ENCODE measurements around the gene GREB1. TPM values are rescaled to one million over a fixed set of nuclear protein-coding genes. Genes with fewer than 3 reads are reported as not detected.

The GREB1 gene
- total RNA-seq, 1 experiment from 2014 or later = 6.2 TPM

GRCh38 chr2:11543337-11544216 lies 9.7 kb downstream of the GREB1 start:
- RAD21 ChIA-PET (ENCODE audit: low non-redundant PET in 1 of 2, low total read pairs in 2 of 2, uncharacterized antibody in 2 of 2, unreplicated experiment in 2 of 2) = no interaction called here
- Histone ChIP-seq H3K9me3 (ENCODE audit: control insufficient read depth in 1 of 2, insufficient read depth in 1 of 2, low read depth in 1 of 2, low read length in 2 of 2) (no peaks in the 10 kb centered on the region), H3K4me1 (ENCODE audit: control insufficient read depth in 1 of 2, insufficient read depth in 2 of 2, low read length in 2 of 2) (no peaks in the 10 kb centered on the region), H3K79me2 (ENCODE audit: insufficient read depth, low read length) (no peaks in the 10 kb centered on the region), H2AFZ (ENCODE audit: low read depth, low read length, poor library complexity, severe bottlenecking) (no peak overlapping the region), H3K4me2 (ENCODE audit: low read length) (no peak overlapping the region), H3K27me3 (ENCODE audit: insufficient read depth, low read length) (no peaks in the 10 kb centered on the region), H3K36me3 (ENCODE audit: control insufficient read depth in 1 of 2, insufficient read depth in 2 of 2, low read length in 2 of 2) (no peaks in the 10 kb centered on the region), H3K4me3 (replicated peaks in 1 of 2; ENCODE audit: low read depth in 1 of 2, low read length in 2 of 2) (no peak overlapping the region), H3K9me2 (ENCODE audit: insufficient read depth) (no peaks in the 10 kb centered on the region), H4K20me1 (ENCODE audit: insufficient read depth) (no peaks in the 10 kb centered on the region), H3K27ac (ENCODE audit: low read depth, low read length) (no peak overlapping the region), H3K9ac (ENCODE audit: low read length) (no peak overlapping the region)
- DNase-seq (ENCODE audit: low read depth, low spot score) (no peak), ATAC-seq (no peak)
- TF ChIP-seq ZBTB33 (IDR thresholded peaks at IDR 0.05; ENCODE audit: extremely low read depth, insufficient replicate concordance, low read length) = no peak
- no peak for TF ChIP-seq CEBPB (IDR thresholded peaks at IDR 0.05; ENCODE audit: low read depth)
- TF ChIP-seq ZNF274 (IDR thresholded peaks at IDR 0.05; ENCODE audit: low read depth, low read length) = no peak
- no peak for TF ChIP-seq RAD21 (IDR thresholded peaks at IDR 0.05; ENCODE audit: low read depth)
- TF ChIP-seq EZH2phosphoT487 (IDR thresholded peaks at IDR 0.05; ENCODE audit: borderline replicate concordance) = no peak
- no peak for TF ChIP-seq FOSL1 (IDR thresholded peaks at IDR 0.05; ENCODE audit: low read depth)
- no peak for TF ChIP-seq JUND (IDR thresholded peaks at IDR 0.05)
- no peak; a peak in 1 of 6 replicates for TF ChIP-seq CTCF (IDR thresholded peaks at IDR 0.05 in 2 of 3, conservative IDR thresholded peaks at IDR 0.05 in 1 of 3; ENCODE audit: borderline replicate concordance in 1 of 3, insufficient read depth in 1 of 3, low read depth in 2 of 3, low read length in 2 of 3)
- no peak for TF ChIP-seq SRF (IDR thresholded peaks at IDR 0.05; ENCODE audit: low read depth)
- TF ChIP-seq ATF3 (IDR thresholded peaks at IDR 0.05) = no peak
- TF ChIP-seq REST (IDR thresholded peaks at IDR 0.05; ENCODE audit: low read depth) = no peak
- TF ChIP-seq ELF1 (IDR thresholded peaks at IDR 0.05; ENCODE audit: borderline replicate concordance, low read depth) = no peak
- TF ChIP-seq EGR1 (IDR thresholded peaks at IDR 0.05; ENCODE audit: low read depth) = no peak
- no peak for TF ChIP-seq SP1 (IDR thresholded peaks at IDR 0.05; ENCODE audit: low read depth)
- no peak for TF ChIP-seq YY1 (IDR thresholded peaks at IDR 0.05; ENCODE audit: extremely low read depth, insufficient replicate concordance, low read depth, low read length)
- no peak for TF ChIP-seq POLR2AphosphoS5 (IDR thresholded peaks at IDR 0.05; ENCODE audit: low read depth, low read length)
- no peak for TF ChIP-seq SIN3A (IDR thresholded peaks at IDR 0.05; ENCODE audit: low read depth)
- no peak for TF ChIP-seq ZFX (IDR thresholded peaks at IDR 0.05)
- no peak for TF ChIP-seq EZH2 (IDR thresholded peaks at IDR 0.05)
- POLR2A ChIA-PET = no interaction called here
- no TSS peak for BruUV-seq (replicated peaks)
- intact Hi-C loops (cut with micrococcal nuclease) = no loop called here
- CTCF ChIA-PET = no interaction called here
